ENCODE data around the gene JMJD4. TPM values are rescaled to one million over a fixed set of nuclear protein-coding genes. Genes with fewer than 3 reads are reported as not detected.

Gene JMJD4
- total RNA-seq, 3 donors from 2014 or later (not counting 1 experiment from before 2014, with no cell fraction given): 8.8 to 12.4 (median 12.3) TPM

GRCh38 chr1:227735539-227736285, 610 bp upstream of the JMJD4 start:
- Mint-ChIP-seq H3K27me3 (ENCODE audit: low read depth in 2 of 2) (no peaks in the 10 kb centered on the region), H3K36me3 (no peaks in the 10 kb centered on the region), H3K4me3 (peak overlapping the region; percentile 96), H3K9me3 (no peaks in the 10 kb centered on the region), H3K27ac (peak overlapping the region; percentile 87 to 92), H3K4me1 (peaks cover 36 to 48% of the 10 kb centered on the region in 2 donors)
- no peak for DNase-seq
- ATAC-seq: peak in 1 of 3 donors; percentile 57
- 2% methylated on average over 31 of the region's 31 CpGs for WGBS (ENCODE audit: insufficient coverage)
- Histone ChIP-seq H3K4me1 (ENCODE audit: control insufficient read depth, insufficient read depth, low read length) (peaks cover 25% of the 10 kb centered on the region), H3K27ac (ENCODE audit: low read length) (peak overlapping the region; percentile 73), H3K36me3 (ENCODE audit: control insufficient read depth, insufficient read depth, low read length) (peaks cover 6% of the 10 kb centered on the region), H3K4me3 (ENCODE audit: low read length) (peak overlapping the region; percentile 56), H3K27me3 (ENCODE audit: control insufficient read depth, insufficient read depth, low read length) (no peaks in the 10 kb centered on the region), H3K9me3 (ENCODE audit: control insufficient read depth, insufficient read depth, low read length) (no peaks in the 10 kb centered on the region)
- intact Hi-C loops (cut with micrococcal nuclease): loop anchor here (5.0 kb wide), 1 partner anchor 173 kb away; the partner anchor contains the start of gene ZNF678
- no peak for TF ChIP-seq CTCF (IDR thresholded peaks at IDR 0.05)

- H3K4me3 Mint-ChIP-seq: peak overlapping the region; percentile 83
- intact Hi-C loops (cut with micrococcal nuclease): no loop called here
- WGBS (ENCODE audit: insufficient coverage): 10% methylated on average over 10 of the region's 10 CpGs
- H3K4me1 Mint-ChIP-seq: peaks cover 24 to 36% of the 10 kb centered on the region in 2 donors
- DNase-seq (peak in 1 of 2 donors; percentile 30), ATAC-seq (no peak)
- H3K36me3 ChIP-seq (ENCODE audit: control insufficient read depth, insufficient read depth, low read length): peaks cover 6% of the 10 kb centered on the region
- no peaks in the 10 kb centered on the region for H3K9me3 Mint-ChIP-seq
- no peaks in the 10 kb centered on the region for H3K9me3 ChIP-seq (ENCODE audit: control insufficient read depth, insufficient read depth, low read length)
- no peak for TF ChIP-seq CTCF (IDR thresholded peaks at IDR 0.05)
- peaks cover 26% of the 10 kb centered on the region for H3K4me1 ChIP-seq (ENCODE audit: control insufficient read depth, insufficient read depth, low read length)
- H3K27me3 ChIP-seq (ENCODE audit: control insufficient read depth, insufficient read depth, low read length): no peaks in the 10 kb centered on the region
- H3K27ac Mint-ChIP-seq: peak overlapping the region; percentile 53 to 92
- H3K4me3 ChIP-seq (ENCODE audit: low read length): peak overlapping the region; percentile 56
- no peaks in the 10 kb centered on the region for H3K27me3 Mint-ChIP-seq (ENCODE audit: low read depth in 2 of 2)
- peak overlapping the region; percentile 50 for H3K27ac ChIP-seq (ENCODE audit: low read length)
- no peaks in the 10 kb centered on the region for H3K36me3 Mint-ChIP-seq
These were observed 601 bp downstream of the JMJD4 start for GRCh38 chr1:227734546-227734855.

- H3K36me3 Mint-ChIP-seq: no peaks in the 10 kb centered on the region
- DNase-seq (no peak), ATAC-seq (no peak)
- no peaks in the 10 kb centered on the region for H3K9me3 Mint-ChIP-seq
- no peaks in the 10 kb centered on the region for H3K27me3 Mint-ChIP-seq (ENCODE audit: low read depth in 2 of 2)
- peaks cover 6% of the 10 kb centered on the region for H3K36me3 ChIP-seq (ENCODE audit: control insufficient read depth, insufficient read depth, low read length)
- TF ChIP-seq CTCF (IDR thresholded peaks at IDR 0.05): no peak
- 88% methylated on average over 23 of the region's 24 CpGs for WGBS (ENCODE audit: insufficient coverage)
- peak overlapping the region; percentile 53 to 92 for H3K27ac Mint-ChIP-seq
- H3K4me1 ChIP-seq (ENCODE audit: control insufficient read depth, insufficient read depth, low read length): peaks cover 32% of the 10 kb centered on the region
- H3K9me3 ChIP-seq (ENCODE audit: control insufficient read depth, insufficient read depth, low read length): no peaks in the 10 kb centered on the region
- H3K27ac ChIP-seq (ENCODE audit: low read length): no peak overlapping the region
- no peaks in the 10 kb centered on the region for H3K27me3 ChIP-seq (ENCODE audit: control insufficient read depth, insufficient read depth, low read length)
- intact Hi-C loops (cut with micrococcal nuclease): no loop called here
- H3K4me1 Mint-ChIP-seq: peaks cover 22 to 40% of the 10 kb centered on the region in 2 donors
- peak overlapping the region; percentile 56 for H3K4me3 ChIP-seq (ENCODE audit: low read length)
- peak overlapping the region; percentile 83 for H3K4me3 Mint-ChIP-seq
These were observed 1.2 kb downstream of the JMJD4 start for GRCh38 chr1:227733751-227734545.
